Erythroblast (primary cell): Measurements from ENCODE around the gene FLYWCH2.

Experiments
- DNase-seq, 2 experiments: peaks; one replicate each; lab custom pipeline; 2025; lab: John Stamatoyannopoulos, UW
- GATA1 ChIP-seq: IDR thresholded peaks from 2 replicates; pipeline ENCODE4 v1.6.1; 2011; ENCODE audit warnings: low read depth, mild to moderate bottlenecking, control low read depth, low read length, moderate library complexity
- POLR2A ChIP-seq: IDR thresholded peaks from 2 replicates; pipeline ENCODE4 v1.6.1; 2011; ENCODE audit warnings: mild to moderate bottlenecking, low read length

FLYWCH2 gene

DNA sequence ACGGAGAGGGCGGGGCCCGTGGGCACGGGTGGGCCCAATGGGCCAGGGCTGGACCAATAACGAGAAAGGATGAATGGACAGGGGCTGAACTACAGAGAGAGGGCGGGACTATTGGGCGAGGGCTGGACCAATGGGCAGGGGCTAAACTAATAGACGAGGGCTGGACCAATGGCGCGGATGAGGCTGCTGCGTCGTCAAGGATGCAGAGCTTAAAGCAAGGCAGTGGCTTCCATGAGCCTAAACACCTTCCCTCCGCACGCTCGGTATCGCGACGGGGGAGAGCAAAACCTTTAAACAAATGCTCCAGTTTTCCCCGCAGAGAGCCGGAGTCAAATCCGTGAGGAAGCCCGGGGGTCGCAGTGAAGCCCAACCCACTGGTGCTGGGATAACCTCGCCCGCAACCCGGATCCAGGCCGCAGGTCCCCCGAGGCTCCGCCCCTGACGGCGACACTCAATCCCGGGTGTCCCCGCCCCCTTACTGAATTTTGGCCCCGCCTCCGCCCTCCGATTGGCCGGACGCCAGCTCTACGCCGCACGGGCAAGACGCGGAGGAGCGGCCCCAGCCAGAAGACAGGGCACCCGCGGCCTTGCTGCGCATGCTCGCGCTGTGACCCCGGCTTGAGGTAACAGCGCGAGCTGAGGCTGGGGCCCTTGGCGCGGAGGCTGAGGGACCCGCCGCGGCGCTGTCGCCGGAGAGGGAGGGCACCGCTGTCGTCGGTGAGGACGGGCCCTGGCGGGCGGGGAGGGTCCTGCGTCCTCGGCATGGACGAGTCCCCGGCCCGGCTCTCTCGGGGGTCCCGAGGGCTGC, at the start of gene FLYWCH2:
Gene FLYWCH2, plus strand, starts transcription at position 566 of the 808 bp plus-strand sequence. CDS start 13,235 bp downstream, outside the sequence.
- no peak for TF ChIP-seq GATA1
- TF ChIP-seq POLR2A, result peak; percentile 49
- peak; percentile 97 to 98 for DNase-seq

GRCh38 chr16:2833776-2834175, 49.2 kb upstream of the FLYWCH2 start:
- TF ChIP-seq POLR2A (no peak), GATA1 (no peak)
- DNase-seq, result no peak

- no peak for DNase-seq
- TF ChIP-seq GATA1 (no peak), POLR2A (no peak)
Measured at GRCh38 chr16:2834968-2835367, 48.0 kb upstream of the FLYWCH2 start.

DNA sequence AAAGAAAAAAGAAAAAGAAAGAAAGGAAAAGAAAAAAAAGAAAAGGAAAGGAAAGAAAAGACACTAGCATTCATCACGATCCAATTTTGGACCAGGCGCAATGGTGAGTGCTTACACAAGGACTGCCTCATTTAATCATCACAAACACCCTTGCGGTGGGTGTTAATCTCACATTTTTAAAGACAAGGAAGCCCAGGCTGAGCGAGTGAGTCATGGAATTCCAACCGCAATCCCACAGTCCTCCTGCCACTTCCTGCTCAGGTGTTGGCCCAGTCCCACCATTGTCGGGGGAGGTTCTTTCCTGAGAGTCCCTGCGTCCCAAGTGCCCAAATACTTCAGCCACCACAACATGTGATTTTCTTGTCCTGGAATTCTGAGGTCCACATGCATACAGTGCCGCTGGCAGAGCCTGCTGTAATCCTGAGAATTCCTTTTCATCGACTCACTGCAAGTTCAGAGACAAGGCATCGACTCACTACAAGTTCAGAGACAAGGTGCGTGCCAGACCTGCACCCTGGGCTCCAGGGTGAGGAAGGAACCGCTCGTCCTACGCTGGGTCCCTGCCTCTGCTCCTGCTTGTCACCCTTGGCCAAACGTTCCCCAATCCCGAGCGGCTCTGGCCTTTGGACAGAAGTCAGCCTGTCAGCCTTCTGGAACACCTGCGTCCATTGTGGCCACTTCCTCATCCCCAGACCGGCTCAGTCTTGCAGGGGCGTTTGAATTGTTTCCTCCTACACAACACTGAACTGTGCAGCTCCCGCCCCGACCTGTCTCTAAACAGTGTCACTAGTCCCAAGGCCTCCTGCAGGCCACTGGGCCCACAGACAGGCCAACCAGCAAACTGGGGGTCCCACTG, 47.1 kb upstream of the FLYWCH2 start:
- DNase-seq, result no peak
- TF ChIP-seq GATA1, result no peak
- TF ChIP-seq POLR2A, result no peak

DNA sequence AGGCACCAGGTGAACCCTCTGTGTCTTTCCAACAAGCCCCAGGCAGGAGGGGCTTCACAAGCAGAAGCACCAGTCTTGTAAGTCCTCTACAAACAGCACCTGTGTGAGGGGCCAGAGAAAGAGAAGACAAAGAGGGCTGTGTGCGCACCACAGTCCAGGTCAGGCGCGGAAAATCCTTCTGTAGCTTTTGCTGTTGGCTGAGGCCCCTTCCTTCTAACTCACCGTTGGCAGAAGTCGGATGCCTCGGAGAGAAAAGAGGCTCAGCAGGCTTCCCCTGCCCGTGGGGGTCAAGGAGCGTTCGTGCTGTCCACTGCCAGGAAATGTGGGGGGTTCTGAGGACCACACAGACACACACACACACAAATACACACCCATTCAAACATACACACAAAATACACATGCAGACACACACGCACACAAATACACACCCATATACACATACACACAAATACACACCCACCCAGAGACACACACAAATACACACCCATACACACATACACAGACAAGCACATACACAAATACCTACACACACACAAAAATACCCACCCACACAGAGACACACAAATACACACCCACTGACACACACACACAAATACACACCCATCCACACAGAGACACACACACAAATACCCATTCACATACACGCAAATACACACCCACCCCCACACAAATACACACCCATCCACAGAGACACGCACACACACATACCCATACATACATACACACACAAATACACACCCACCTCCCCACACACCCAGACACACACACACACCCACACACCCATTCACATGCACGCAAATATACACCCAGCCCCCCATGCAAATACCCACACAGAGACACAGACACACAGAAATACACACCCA, 46.1 kb upstream of the FLYWCH2 start:
- TF ChIP-seq POLR2A (no peak), GATA1 (no peak)
- no peak for DNase-seq

DNA sequence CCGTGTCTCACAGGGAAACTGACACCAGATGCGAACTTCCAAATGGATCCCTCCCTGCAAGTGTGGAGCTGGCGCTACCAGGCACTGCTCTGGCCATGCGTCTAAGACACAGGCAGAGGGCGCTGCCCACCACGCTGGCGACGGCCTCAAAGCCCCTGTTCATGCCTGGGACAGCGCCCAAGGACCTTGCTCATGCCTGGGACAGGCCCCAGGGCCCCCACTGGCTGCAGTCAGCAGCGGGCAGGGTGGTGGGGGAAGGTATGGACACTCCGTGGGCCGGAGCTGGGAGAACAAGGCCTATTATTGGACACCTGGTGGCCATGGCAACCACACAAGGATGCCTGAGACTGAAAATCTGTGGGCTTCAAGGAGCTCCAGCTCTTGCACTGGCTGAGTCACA, 44.1 kb upstream of the FLYWCH2 start:
- peak; percentile 59 to 66 for DNase-seq
- TF ChIP-seq GATA1 (no peak), POLR2A (no peak)

- TF ChIP-seq POLR2A, result no peak
- TF ChIP-seq GATA1, result no peak
- no peak for DNase-seq
Measured at GRCh38 chr16:2839650-2840450, 43.2 kb upstream of the FLYWCH2 start.

DNA sequence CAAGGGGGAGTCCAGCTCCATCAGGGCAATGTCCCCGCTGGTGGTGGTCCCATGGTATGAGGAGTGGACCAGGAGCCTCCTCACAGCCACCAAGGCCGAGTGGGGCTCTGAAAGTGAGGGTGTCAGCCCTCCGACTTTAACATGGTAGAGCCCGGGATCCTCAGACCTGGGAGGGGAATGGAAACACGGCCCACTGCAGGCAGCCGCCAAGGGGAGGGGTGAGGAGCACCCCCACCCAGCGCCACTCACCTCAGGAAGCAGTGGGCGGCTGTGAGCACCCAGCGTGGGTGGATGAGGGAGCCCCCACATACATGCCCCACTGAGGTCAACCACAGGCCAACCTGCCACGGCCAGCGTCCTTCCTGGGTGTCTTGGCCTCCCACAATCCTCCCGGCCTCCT, 42.1 kb upstream of the FLYWCH2 start:
- TF ChIP-seq GATA1 (no peak), POLR2A (no peak)
- DNase-seq, result no peak

GRCh38 chr16:2841606-2842339, 41.2 kb upstream of the FLYWCH2 start:
- DNase-seq, result no peak
- TF ChIP-seq POLR2A (no peak), GATA1 (no peak)

- peak; percentile 59 to 74 for DNase-seq
- TF ChIP-seq POLR2A, result no peak
Measured at GRCh38 chr16:2842340-2843000, 40.5 kb upstream of the FLYWCH2 start.

GRCh38 chr16:2843526-2843925, 39.5 kb upstream of the FLYWCH2 start:
- TF ChIP-seq POLR2A (no peak), GATA1 (no peak)

DNA sequence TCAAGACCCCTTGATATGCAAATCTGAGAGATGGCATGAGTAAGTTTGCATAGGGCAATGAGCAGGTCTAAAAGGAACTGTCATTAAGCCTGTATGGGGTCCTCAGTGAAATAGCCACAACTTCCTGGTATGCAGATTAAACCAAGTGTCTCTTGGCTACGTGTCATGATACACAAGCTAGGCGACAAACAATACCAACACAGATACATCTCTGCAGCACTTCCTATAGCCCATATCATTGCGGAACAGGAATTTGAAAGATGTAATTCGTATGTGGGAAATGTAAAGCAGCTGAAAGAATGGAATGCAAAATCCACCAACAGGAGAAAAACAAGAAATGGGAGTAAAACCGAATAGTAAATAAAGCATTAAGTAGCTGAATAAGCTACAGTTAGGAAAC, 37.9 kb upstream of the FLYWCH2 start:
- TF ChIP-seq POLR2A (no peak), GATA1 (no peak)
- no peak for DNase-seq

More at GRCh38 chr16:2843526-2843925, 39.5 kb upstream of the FLYWCH2 start:
- DNase-seq, result no peak
